Breast epithelium (tissue), 3 donors: ENCODE results near the gene TUBB8.
"Not testable (repeated sequence)": the region's sequence is repeated elsewhere in the genome, so short reads cannot be mapped to it uniquely, and the experiment has no call there.

Experiments used
- POLR2A ChIP-seq: fragments of 450-650 bp; IDR thresholded peaks from one replicate; pipeline ENCODE4 v1.6.1; 2016; ENCODE audit warnings: antibody characterized with exemption, mild to moderate bottlenecking, moderate library complexity
- TF ChIP-seq, protein P1 (sequence below), 3 donors: fragments of 450-650 bp; IDR thresholded peaks; one replicate each; pipeline ENCODE4 v1.5.1; 2016 to 2017; ENCODE audit warnings: antibody characterized with exemption in 3 of 3, mild to moderate bottlenecking in 3 of 3, moderate library complexity in 3 of 3

DNA sequence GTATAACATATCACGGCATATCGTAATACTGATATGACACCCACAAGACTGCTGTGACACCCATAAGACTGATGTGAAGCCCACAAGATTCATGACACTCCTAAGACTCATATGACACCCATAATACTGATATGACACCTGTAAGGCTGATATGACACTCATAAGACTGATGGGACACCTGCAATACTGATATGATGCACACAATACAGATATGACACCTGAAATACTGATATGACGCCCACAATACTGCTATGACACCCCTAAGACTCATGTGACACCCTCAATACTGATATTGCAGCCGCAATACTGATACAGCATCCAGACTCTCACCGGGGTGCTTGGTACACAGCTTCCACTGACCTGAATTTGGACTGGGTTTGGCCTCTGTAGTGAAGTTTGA is 19.1 kb upstream of the TUBB8 start:
- TF ChIP-seq, protein P1, sequence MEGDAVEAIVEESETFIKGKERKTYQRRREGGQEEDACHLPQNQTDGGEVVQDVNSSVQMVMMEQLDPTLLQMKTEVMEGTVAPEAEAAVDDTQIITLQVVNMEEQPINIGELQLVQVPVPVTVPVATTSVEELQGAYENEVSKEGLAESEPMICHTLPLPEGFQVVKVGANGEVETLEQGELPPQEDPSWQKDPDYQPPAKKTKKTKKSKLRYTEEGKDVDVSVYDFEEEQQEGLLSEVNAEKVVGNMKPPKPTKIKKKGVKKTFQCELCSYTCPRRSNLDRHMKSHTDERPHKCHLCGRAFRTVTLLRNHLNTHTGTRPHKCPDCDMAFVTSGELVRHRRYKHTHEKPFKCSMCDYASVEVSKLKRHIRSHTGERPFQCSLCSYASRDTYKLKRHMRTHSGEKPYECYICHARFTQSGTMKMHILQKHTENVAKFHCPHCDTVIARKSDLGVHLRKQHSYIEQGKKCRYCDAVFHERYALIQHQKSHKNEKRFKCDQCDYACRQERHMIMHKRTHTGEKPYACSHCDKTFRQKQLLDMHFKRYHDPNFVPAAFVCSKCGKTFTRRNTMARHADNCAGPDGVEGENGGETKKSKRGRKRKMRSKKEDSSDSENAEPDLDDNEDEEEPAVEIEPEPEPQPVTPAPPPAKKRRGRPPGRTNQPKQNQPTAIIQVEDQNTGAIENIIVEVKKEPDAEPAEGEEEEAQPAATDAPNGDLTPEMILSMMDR (IDR thresholded peaks at IDR 0.05), result not testable (repeated sequence)
- TF ChIP-seq POLR2A, result not testable (repeated sequence)
